Activated T-helper 1 cell treated with anti-CD3 and anti-CD28 coated beads, Interleukin-12 subunit alpha, Interleukin-12 subunit beta, Interleukin-2, Interleukin-4 antibody, amounts not matched to agents 30 ng/mL and 10 ng/mL and 1 ng/mL, durations not matched to agents 14 hours and 24 hours and 36 hours (primary cell): ENCODE results near the gene ATRX. TPM values are rescaled to one million over a fixed set of nuclear protein-coding genes. Genes with fewer than 3 reads are reported as not detected.
"Not testable (repeated sequence)": the region's sequence is repeated elsewhere in the genome, so short reads cannot be mapped to it uniquely, and the experiment has no call there.

Experiments used
- DNase-seq: peaks from one replicate; pipeline ENCODE4 v3.0.0; 2021; ENCODE audit warnings: low spot score
- H3K27ac Mint-ChIP-seq: one replicate; pipeline ENCODE4 v1.8.0; 2021; ENCODE audit warnings: mild to moderate bottlenecking, mixed read lengths
- H3K27me3 Mint-ChIP-seq: one replicate; pipeline ENCODE4 v1.8.0; 2022; ENCODE audit warnings: mild to moderate bottlenecking, moderate library complexity, mixed read lengths; ENCODE audit not compliant: insufficient read depth
- H3K36me3 Mint-ChIP-seq: one replicate; pipeline ENCODE4 v1.8.0; 2021; ENCODE audit warnings: low read depth, mixed read lengths
- H3K4me1 Mint-ChIP-seq: one replicate; pipeline ENCODE4 v1.8.0; 2021; ENCODE audit warnings: low read depth, mixed read lengths
- H3K4me3 Mint-ChIP-seq: one replicate; pipeline ENCODE4 v1.8.0; 2021; ENCODE audit warnings: mild to moderate bottlenecking, moderate library complexity, mixed read lengths
- H3K9me3 Mint-ChIP-seq: one replicate; pipeline ENCODE4 v1.8.0; 2021; ENCODE audit warnings: mixed read lengths
- intact Hi-C: fragments of 100-400 bp; cut with micrococcal nuclease; formaldehyde crosslinking; loops from one replicate; pipeline ENCODE4 v1.15.1; 2024
- total RNA-seq: library from RNA; stranded (reverse); gene quantifications from 2 replicates; pipeline ENCODE4 v1.2.3, GENCODE V29; 2022

Gene ATRX
- total RNA-seq, 1 donor from 2014 or later, result 63.9 TPM

GRCh38 chrX:77502951-77503525 is 283.0 kb downstream of the ATRX start:
- peaks cover 2% of the 10 kb centered on the region for H3K27me3 Mint-ChIP-seq
- no peaks in the 10 kb centered on the region for H3K9me3 Mint-ChIP-seq
- H3K27ac Mint-ChIP-seq, result no peak overlapping the region
- H3K36me3 Mint-ChIP-seq, result peaks cover 3% of the 10 kb centered on the region
- no peak overlapping the region for H3K4me3 Mint-ChIP-seq
- intact Hi-C loops, result no loop called here
- no peak for DNase-seq
- H3K4me1 Mint-ChIP-seq, result peaks cover 8% of the 10 kb centered on the region

GRCh38 chrX:77500164-77500563 is 285.9 kb downstream of the ATRX start:
- H3K9me3 Mint-ChIP-seq, H3K36me3 Mint-ChIP-seq, H3K4me1 Mint-ChIP-seq, H3K27me3 Mint-ChIP-seq, DNase-seq, intact Hi-C loops, H3K4me3 Mint-ChIP-seq, H3K27ac Mint-ChIP-seq: not testable (repeated sequence)

DNA sequence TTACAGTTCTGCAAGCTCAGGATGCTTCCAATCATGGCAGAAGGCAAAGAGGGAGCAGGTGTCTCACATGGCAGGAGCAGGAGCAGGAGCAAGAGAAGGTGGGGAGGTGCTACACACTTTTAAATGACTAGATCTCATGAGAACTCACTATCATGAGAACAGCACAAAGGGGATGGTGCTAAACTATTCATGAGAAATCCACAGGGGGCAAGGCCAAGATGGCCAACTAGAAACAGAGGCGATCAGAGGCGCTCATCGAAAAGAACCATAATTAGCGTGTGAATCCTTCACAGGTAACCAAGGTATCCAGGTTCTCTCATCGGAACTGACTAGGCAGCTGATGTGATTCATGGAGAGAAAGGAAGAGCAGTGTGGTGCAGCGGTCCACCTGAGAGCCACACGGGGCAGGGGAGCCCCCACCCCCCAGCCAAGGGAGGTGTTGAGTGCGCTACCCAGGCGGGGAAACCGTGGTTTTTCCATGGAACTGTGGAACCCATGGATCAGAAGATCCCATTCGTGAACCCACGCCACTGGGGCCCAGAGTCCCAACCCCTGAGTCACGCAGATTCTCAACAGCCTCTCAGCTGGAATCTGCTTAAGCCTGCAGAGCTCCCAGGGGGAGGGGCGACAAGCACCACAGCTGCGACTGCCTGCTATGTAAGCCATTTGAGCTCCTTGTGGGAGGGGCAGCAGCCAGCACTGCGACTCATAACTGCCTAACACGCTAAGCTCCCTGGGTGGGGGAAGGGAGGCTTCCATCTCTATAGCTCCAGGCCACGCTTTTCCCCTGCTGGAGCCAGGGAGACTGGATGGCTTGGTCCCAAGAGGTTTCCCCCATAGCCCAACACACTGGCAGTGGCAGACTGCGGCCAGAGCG is 292.1 kb downstream of the ATRX start:
- intact Hi-C loops, result no loop called here
- H3K36me3 Mint-ChIP-seq, result no peaks in the 10 kb centered on the region
- no peak overlapping the region for H3K4me3 Mint-ChIP-seq
- DNase-seq, result no peak
- H3K4me1 Mint-ChIP-seq, result no peaks in the 10 kb centered on the region
- H3K9me3 Mint-ChIP-seq, result no peaks in the 10 kb centered on the region
- H3K27me3 Mint-ChIP-seq, result peaks cover 8% of the 10 kb centered on the region
- no peak overlapping the region for H3K27ac Mint-ChIP-seq

GRCh38 chrX:77484045-77484444 is 302.0 kb downstream of the ATRX start:
- Mint-ChIP-seq H3K4me3 (no peak overlapping the region), H3K36me3 (no peaks in the 10 kb centered on the region)

GRCh38 chrX:77455437-77455836 is 330.6 kb downstream of the ATRX start:
- Mint-ChIP-seq H3K4me3 (no peak overlapping the region), H3K27ac (no peak overlapping the region), H3K4me1 (no peaks in the 10 kb centered on the region), H3K36me3 (no peaks in the 10 kb centered on the region), H3K9me3 (no peaks in the 10 kb centered on the region), H3K27me3 (no peaks in the 10 kb centered on the region)
- intact Hi-C loops, result no loop called here
- no peak for DNase-seq

More at GRCh38 chrX:77484045-77484444, 302.0 kb downstream of the ATRX start:
- intact Hi-C loops, result no loop called here
- H3K27ac Mint-ChIP-seq, result no peak overlapping the region
- DNase-seq, result no peak
- H3K9me3 Mint-ChIP-seq, result peaks cover 26% of the 10 kb centered on the region
- no peaks in the 10 kb centered on the region for H3K4me1 Mint-ChIP-seq
- peaks cover 4% of the 10 kb centered on the region for H3K27me3 Mint-ChIP-seq

Other genes starting within 250 kb of the ATRX start
- 44.4 and 46.2 TPM in 2 replicates for gene MAGT1, start 109.2 kb upstream of the ATRX start, total RNA-seq
- gene COX7B, start 113.3 kb upstream of the ATRX start, total RNA-seq, result 272 and 286 TPM in 2 replicates
- gene ATP7A, start 124.5 kb upstream of the ATRX start, total RNA-seq, result 6.1 and 6.9 TPM in 2 replicates
- gene PGAM4, start 183.4 kb upstream of the ATRX start, total RNA-seq, result 0.39 and 0.47 TPM in 2 replicates